GM18861 (cell line): ENCODE measurements around the gene MTX2.
"Not testable (repeated sequence)": the region's sequence is repeated elsewhere in the genome, so short reads cannot be mapped to it uniquely, and the experiment has no call there.

Source experiments
- ATAC-seq: cut with Tn5 transposase; IDR thresholded peaks from one replicate; pipeline ENCODE4 v1.9.1; 2021; ENCODE audit not compliant: unreplicated experiment

MTX2 gene

DNA sequence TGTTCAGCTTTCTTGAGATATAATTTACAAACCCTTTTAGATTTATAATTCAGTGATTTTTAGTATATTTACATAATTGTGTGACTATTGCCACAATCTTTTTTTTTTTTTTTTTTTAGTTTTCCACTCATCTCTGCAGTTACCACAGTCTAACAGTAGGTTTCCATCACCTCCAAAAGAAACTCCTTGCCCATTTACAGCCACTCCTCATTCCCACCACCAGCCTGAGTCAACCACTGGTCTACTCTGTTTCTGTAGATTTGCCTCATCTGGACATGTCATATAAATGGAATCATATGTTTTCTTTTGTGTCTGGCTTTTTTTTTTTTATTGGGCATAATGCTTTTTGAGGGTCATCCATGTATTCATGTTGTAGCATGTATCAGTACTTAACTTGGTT, 16.1 kb downstream of the MTX2 start:
- no peak for ATAC-seq

- no peak for ATAC-seq
These were observed 22.1 kb downstream of the MTX2 start for GRCh38 chr2:176291335-176291734.

DNA sequence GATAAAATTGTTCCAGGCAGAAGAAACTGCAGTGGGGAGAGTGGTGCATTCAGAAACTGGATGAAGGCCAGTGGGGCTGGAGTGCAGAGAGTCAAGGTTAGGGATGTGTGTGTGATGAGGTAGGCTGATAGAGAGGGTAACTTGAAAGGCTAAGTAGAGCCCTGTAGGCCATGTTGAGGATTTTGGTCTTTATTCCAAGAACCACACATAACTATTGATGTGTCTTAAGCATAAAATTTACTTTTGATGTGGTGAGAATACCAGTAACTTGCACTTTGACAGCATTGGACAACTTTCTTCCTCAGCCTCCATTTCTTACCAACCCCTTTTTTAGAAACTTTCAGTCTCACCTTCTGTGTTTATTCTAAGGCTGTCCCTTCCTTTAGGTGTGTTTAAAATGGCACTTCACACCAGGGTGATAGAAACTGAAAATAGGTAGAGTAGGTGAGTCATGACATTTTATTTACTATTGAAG, 22.6 kb downstream of the MTX2 start:
- ATAC-seq, result peak; percentile 83

DNA sequence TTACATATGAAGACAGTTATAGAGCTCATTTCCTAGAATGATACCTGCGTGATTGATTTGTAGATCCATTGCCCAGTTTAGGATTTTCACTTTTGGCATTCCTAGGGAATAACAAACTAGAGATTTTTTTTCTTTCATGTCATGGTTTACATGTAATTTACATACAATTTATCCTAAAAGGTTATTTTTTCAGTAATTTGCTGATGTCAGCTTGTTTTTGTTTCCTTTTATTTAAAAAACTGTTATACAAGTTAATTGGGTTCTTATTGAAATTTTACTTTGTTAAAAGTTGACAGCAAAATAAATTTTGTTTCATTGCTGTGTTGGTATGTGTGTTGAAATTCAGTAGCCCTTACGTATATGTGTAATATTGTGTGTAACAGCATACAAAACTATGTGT, 23.4 kb downstream of the MTX2 start:
- ATAC-seq, result no peak

- ATAC-seq, result no peak
These were observed 24.1 kb downstream of the MTX2 start for GRCh38 chr2:176293334-176293733.

- no peak for ATAC-seq
These were observed 27.8 kb downstream of the MTX2 start for GRCh38 chr2:176297067-176297466.

DNA sequence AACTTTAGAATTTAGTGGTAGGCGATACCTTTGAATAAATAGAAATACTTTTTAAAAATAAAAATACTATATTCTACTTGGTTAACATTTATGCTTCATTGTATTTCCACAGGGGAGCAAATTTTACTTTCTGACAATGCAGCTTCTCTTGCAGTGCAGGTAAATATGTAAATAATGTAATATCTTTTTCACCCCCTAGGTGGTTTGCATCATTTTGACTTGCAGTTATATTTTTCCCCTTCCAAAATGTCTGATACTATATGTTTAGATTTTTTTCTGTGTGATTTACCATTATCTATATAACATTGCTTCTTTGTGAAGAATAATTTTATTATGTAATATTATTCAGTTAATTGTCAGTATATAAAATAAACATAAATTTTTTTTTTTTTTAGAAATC, 28.5 kb downstream of the MTX2 start:
- ATAC-seq, result no peak

- not testable (repeated sequence) for ATAC-seq
These were observed 36.8 kb downstream of the MTX2 start for GRCh38 chr2:176306020-176306419.

DNA sequence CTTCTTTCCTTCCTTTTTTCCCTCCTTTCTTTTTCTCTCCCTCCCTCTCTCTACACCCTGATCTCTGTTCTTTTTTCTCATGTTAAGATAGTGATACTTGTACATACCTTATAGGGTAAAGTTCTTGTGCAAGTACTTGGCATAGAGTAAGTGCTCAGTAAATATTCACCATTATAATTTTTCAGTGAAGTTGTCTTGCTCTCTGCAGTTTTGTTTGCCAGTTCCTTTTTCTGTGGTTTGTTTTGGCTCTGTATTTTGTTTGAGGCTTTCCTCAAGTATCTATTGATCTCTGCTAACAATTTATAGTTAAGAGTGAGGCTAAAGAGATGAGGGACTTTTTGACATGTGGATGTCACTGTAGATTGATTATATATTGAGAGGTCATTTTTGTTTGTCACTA, 48.0 kb downstream of the MTX2 start:
- no peak for ATAC-seq

DNA sequence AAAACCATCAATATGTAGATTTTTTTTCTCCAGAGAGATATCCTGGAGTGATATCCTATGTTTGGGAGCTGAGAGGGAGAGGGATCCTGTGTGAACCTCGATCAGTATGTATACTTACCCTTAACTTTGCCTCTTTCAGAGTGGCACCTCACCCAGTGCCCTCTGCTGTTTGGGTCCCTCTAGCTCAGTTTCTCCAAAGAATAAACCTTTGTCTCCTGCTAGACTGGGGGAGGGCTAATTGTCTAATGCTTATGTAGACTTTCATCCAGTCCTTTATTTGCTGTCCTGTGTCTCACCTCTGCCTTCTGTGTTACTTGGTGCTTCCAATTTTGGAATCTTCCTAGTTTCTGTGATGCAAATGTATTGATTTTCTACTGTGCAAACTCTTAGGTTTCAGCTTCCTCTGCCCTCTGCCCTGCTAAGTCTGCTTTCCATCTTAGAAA, 48.4 kb downstream of the MTX2 start:
- no peak for ATAC-seq

- no peak for ATAC-seq
These were observed 52.7 kb downstream of the MTX2 start for GRCh38 chr2:176321916-176322315.

GRCh38 chr2:176324862-176325261, 55.6 kb downstream of the MTX2 start:
- no peak for ATAC-seq

DNA sequence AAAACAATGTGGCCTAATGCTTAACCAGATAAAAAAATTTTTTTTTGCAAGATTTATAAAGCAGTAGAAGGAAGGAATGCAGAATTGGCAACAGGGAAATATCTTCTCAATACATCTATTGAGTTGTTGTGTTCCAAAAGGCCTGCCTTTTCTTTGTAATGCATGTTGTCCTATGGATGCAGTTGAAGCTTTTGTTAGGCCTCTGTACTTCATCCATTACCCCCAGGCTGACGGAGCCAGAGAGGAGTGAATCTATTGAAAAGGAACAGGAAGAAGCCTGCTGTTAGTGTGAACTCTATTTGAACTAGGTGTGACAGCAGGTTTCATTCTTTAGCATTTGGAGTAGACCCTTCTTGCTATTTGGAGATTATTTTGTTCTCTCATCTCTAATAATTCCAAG, 56.5 kb downstream of the MTX2 start:
- ATAC-seq, result no peak

- no peak for ATAC-seq
These were observed 58.9 kb downstream of the MTX2 start for GRCh38 chr2:176328149-176328548.

- no peak for ATAC-seq
These were observed 61.4 kb downstream of the MTX2 start for GRCh38 chr2:176330612-176331011.

DNA sequence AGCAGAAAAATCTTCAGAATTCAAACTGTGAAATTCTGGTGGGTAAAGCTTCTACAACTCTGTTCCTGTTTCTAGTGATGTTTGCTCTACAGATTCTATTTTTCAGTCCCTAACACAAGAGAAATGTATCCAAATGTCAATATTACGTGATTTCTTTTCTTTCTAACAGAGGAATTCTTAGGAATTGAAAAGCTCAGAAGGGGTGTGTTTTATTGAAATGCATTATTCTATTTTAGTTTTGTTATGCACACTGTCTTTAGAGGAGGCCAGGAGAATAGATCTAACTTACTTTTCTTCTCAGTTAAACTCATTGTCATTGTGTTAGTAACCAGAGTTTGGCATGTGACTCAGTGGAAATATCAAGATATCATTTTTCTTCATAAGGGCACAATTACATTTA, 62.4 kb downstream of the MTX2 start:
- no peak for ATAC-seq

GRCh38 chr2:176334729-176335128, 65.5 kb downstream of the MTX2 start:
- no peak for ATAC-seq

- no peak for ATAC-seq
These were observed 69.2 kb downstream of the MTX2 start for GRCh38 chr2:176338395-176338794.

- no peak for ATAC-seq
These were observed 70.0 kb downstream of the MTX2 start for GRCh38 chr2:176339208-176339607.

DNA sequence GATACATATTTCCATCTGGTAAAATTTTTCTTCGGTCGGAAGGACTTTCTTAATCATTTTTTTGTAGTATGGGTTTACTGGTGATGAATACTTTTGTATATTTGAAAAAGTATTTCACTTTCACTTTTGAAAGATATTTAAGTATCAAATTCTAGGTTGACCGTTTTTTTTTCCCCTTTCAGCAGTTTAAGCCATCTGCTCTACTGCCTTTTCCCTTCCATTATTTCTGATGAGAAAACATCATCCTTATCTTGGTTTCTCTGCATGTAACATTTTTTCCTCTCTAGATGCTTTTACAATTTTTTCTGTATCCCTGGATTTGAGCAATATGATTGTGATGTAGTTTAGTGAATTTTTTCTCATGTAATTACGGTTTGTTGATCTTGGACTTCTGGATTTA, 87.0 kb downstream of the MTX2 start:
- ATAC-seq, result no peak

- ATAC-seq, result no peak
These were observed 95.2 kb downstream of the MTX2 start for GRCh38 chr2:176364273-176364977.

DNA sequence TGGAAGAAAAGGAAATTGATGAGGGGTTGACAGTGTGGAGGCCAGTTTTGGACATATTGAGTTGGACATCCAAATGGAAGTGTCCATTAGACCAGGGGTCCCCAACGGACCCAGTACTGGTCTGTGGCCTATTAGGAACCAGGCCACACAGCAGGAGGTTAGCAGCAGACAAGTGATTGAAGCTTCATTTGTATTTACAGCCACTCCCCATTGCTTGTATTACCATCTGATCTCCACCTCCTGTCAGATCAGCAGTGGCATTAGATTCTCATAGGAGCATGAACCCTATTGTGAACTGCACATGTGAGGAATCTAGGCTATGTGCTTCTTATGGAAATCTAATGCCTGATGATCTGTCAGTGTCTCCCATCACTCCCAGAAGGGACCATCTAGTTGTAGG, 99.1 kb downstream of the MTX2 start:
- ATAC-seq, result no peak

DNA sequence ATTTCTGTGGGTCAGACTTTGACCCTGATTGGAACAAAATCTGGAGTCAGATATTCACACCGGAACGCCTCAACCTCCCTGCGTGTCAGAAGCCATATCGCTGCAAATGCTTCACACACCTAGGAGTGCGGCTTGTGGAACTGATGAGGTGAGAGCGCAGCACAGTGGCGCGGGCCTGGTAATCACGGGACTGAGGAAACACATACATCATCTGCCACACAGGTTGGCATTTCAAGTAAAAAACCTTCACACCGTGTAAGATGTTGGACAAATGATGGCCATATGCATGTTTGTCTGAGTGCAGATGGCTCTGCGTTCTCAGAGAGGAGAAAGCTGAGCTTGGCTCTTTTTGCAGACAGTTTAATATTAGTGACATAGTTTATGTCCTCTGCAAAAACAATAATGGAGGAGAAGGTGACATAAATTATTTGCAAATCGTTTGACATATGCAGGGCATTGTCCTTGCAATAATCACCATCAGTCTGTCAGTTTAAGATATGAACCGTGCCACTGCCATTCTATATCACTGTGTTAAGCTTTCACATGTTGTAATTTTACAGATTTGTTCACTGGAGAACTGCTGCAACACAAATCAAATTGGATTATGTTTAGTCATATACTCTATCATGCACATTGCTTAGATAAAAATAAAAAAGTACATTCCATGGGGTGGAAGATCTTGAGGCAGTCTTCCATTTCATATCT, 101.4 kb downstream of the MTX2 start:
- ATAC-seq, result no peak
